CD4-positive, alpha-beta memory T cell (primary cell): Measurements from ENCODE around the gene CCDC170. TPM values are rescaled to one million over a fixed set of nuclear protein-coding genes. Genes with fewer than 3 reads are reported as not detected.
"Not testable (repeated sequence)": the region's sequence is repeated elsewhere in the genome, so short reads cannot be mapped to it uniquely, and the experiment has no call there.

Experiments used
- CTCF ChIA-PET: fragments of 350-600 bp; sonication (Branson Sonifier 250); formaldehyde crosslinking; loops from one replicate; lab custom pipeline; 2021; ENCODE audit warnings: inconsistent platforms; ENCODE audit not compliant: partially characterized antibody; lab: Charles Lee
- POLR2A ChIA-PET: fragments of 350-600 bp; sonication (Branson Sonifier 250); formaldehyde crosslinking; loops from one replicate; lab custom pipeline; 2021; ENCODE audit not compliant: partially characterized antibody; lab: Charles Lee
- DNase-seq, 5 donors: peaks; one replicate each; pipeline versions ENCODE4 v3.0.0 to v3.0.0-alpha.2; 2020 to 2022; ENCODE audit warnings: mixed read lengths in 1 of 5
- H3K27ac ChIP-seq: one replicate; pipeline ENCODE4 v1.7.0; 2013; ENCODE audit warnings: low read depth, low read length
- H3K27me3 ChIP-seq: 2 replicates; pipeline ENCODE4 v1.7.0; 2013; ENCODE audit warnings: mild to moderate bottlenecking, low read length, moderate library complexity; ENCODE audit not compliant: insufficient read depth
- H3K36me3 ChIP-seq: 2 replicates; pipeline ENCODE4 v1.7.0; 2013; ENCODE audit warnings: mild to moderate bottlenecking, low read length, moderate library complexity; ENCODE audit not compliant: insufficient read depth
- H3K4me1 ChIP-seq: 2 replicates; pipeline ENCODE4 v1.7.0; 2013; ENCODE audit warnings: mild to moderate bottlenecking, low read length, moderate library complexity; ENCODE audit not compliant: insufficient read depth
- H3K4me3 ChIP-seq, 2 donors: one replicate each; pipeline ENCODE4 v1.7.0; 2013; ENCODE audit warnings: low read length in 2 of 2, mild to moderate bottlenecking in 1 of 2
- H3K9me3 ChIP-seq, 2 donors: one replicate each; pipeline ENCODE4 v1.7.0; 2013; ENCODE audit warnings: low read length in 2 of 2, control low read depth in 1 of 2; ENCODE audit not compliant: control insufficient read depth in 1 of 2
- H3K27ac Mint-ChIP-seq, 7 donors: one replicate each; pipeline ENCODE4 v1.8.0; 2020 to 2021; ENCODE audit warnings: mixed read lengths in 7 of 7, mild to moderate bottlenecking in 6 of 7, inconsistent platforms in 3 of 7, moderate library complexity in 3 of 7
- H3K27me3 Mint-ChIP-seq, 2 donors: one replicate each; pipeline ENCODE4 v1.8.0; 2020 to 2021; ENCODE audit warnings: mixed read lengths in 2 of 2
- H3K36me3 Mint-ChIP-seq, 2 donors: one replicate each; pipeline ENCODE4 v1.8.0; 2020 to 2021; ENCODE audit warnings: mixed read lengths in 2 of 2, inconsistent platforms in 1 of 2, mild to moderate bottlenecking in 1 of 2
- H3K4me1 Mint-ChIP-seq, 4 donors: one replicate each; pipeline ENCODE4 v1.8.0; 2020 to 2021; ENCODE audit warnings: mixed read lengths in 4 of 4, mild to moderate bottlenecking in 1 of 4
- H3K4me3 Mint-ChIP-seq, 8 donors: one replicate each; pipeline ENCODE4 v1.8.0; 2020 to 2021; ENCODE audit warnings: mixed read lengths in 8 of 8, mild to moderate bottlenecking in 7 of 8, moderate library complexity in 6 of 8, inconsistent platforms in 3 of 8
- H3K9me3 Mint-ChIP-seq, 8 donors: one replicate each; pipeline ENCODE4 v1.8.0; 2020 to 2021; ENCODE audit warnings: mixed read lengths in 8 of 8, mild to moderate bottlenecking in 5 of 8, inconsistent platforms in 3 of 8, moderate library complexity in 1 of 8
- intact Hi-C: fragments of 100-400 bp; cut with micrococcal nuclease; formaldehyde crosslinking; loops from one replicate; pipeline ENCODE4 v1.15.1; 2023
- polyA plus RNA-seq, 2 donors: library from polyadenylated mRNA; unstranded; fragments of 300-500 nt; fragmentation: Illumina TruSeq; gene quantifications; one replicate each; pipeline ENCODE4 v1.2.3, GENCODE V29; 2021
- total RNA-seq, 2 experiments: library from RNA; stranded (reverse); gene quantifications; one replicate each; pipeline ENCODE4 v1.2.3, GENCODE V29; 2021

Gene CCDC170
- total and polyA plus RNA-seq, 4 experiments from 2014 or later = 0.11 to 0.23 TPM; not detected in 2

GRCh38 chr6:151544453-151544852 lies 50.6 kb downstream of the CCDC170 start:
- Mint-ChIP-seq H3K27me3 (peaks cover 6 to 9% of the 10 kb centered on the region in 2 donors), H3K4me1 (no peaks in the 10 kb centered on the region), H3K27ac (no peak overlapping the region), H3K36me3 (peaks cover 0 to 4% of the 10 kb centered on the region in 2 donors), H3K4me3 (no peak overlapping the region), H3K9me3 (peaks cover 5 to 18% (median 15%) of the 10 kb centered on the region in 8 donors)
- intact Hi-C loops = no loop called here
- no peak for DNase-seq
- CTCF ChIA-PET = no interaction called here
- no peak overlapping the region for H3K27ac ChIP-seq
- no peak overlapping the region for H3K4me3 ChIP-seq
- POLR2A ChIA-PET = no interaction called here
- H3K9me3 ChIP-seq = peaks cover 0 to 7% of the 10 kb centered on the region in 2 donors
- H3K36me3 ChIP-seq = no peaks in the 10 kb centered on the region
- H3K4me1 ChIP-seq = no peaks in the 10 kb centered on the region
- no peaks in the 10 kb centered on the region for H3K27me3 ChIP-seq

- H3K9me3 ChIP-seq, H3K27ac ChIP-seq, H3K36me3 Mint-ChIP-seq, H3K4me1 ChIP-seq, DNase-seq, H3K4me1 Mint-ChIP-seq, H3K4me3 ChIP-seq, intact Hi-C loops, H3K27ac Mint-ChIP-seq, H3K27me3 Mint-ChIP-seq, POLR2A ChIA-PET, H3K27me3 ChIP-seq, H3K4me3 Mint-ChIP-seq, H3K36me3 ChIP-seq, CTCF ChIA-PET: not testable (repeated sequence)
- H3K9me3 Mint-ChIP-seq = peaks cover 3 to 14% (median 11%) of the 10 kb centered on the region in 8 donors
Measured at GRCh38 chr6:151544884-151545283, 51.1 kb downstream of the CCDC170 start.

GRCh38 chr6:151546941-151547659 lies 53.3 kb downstream of the CCDC170 start:
- CTCF ChIA-PET = no interaction called here
- intact Hi-C loops = no loop called here
- POLR2A ChIA-PET = no interaction called here
- Mint-ChIP-seq H3K27me3 (peaks cover 6 to 9% of the 10 kb centered on the region in 2 donors), H3K36me3 (no peaks in the 10 kb centered on the region), H3K27ac (no peak overlapping the region), H3K4me1 (peaks cover 0 to 3% (median 0%) of the 10 kb centered on the region in 4 donors), H3K4me3 (no peak overlapping the region), H3K9me3 (peaks cover 5 to 13% (median 8%) of the 10 kb centered on the region in 8 donors)
- H3K4me3 ChIP-seq = no peak overlapping the region
- DNase-seq = no peak
- H3K36me3 ChIP-seq = no peaks in the 10 kb centered on the region
- no peak overlapping the region for H3K27ac ChIP-seq
- H3K4me1 ChIP-seq = no peaks in the 10 kb centered on the region
- no peaks in the 10 kb centered on the region for H3K27me3 ChIP-seq
- H3K9me3 ChIP-seq = no peaks in the 10 kb centered on the region

- no peak overlapping the region for H3K4me3 Mint-ChIP-seq
- H3K27me3 Mint-ChIP-seq = peaks cover 6 to 9% of the 10 kb centered on the region in 2 donors
- CTCF ChIA-PET = no interaction called here
- no peaks in the 10 kb centered on the region for H3K27me3 ChIP-seq
- H3K36me3 ChIP-seq = no peaks in the 10 kb centered on the region
- no peaks in the 10 kb centered on the region for H3K36me3 Mint-ChIP-seq
- peaks cover 5 to 13% (median 8%) of the 10 kb centered on the region in 8 donors for H3K9me3 Mint-ChIP-seq
- no peaks in the 10 kb centered on the region for H3K4me1 ChIP-seq
- no peak overlapping the region for H3K4me3 ChIP-seq
- no peak overlapping the region for H3K27ac Mint-ChIP-seq
- H3K27ac ChIP-seq = no peak overlapping the region
- DNase-seq = no peak
- H3K4me1 Mint-ChIP-seq = peaks cover 0 to 3% (median 0%) of the 10 kb centered on the region in 4 donors
- no peaks in the 10 kb centered on the region for H3K9me3 ChIP-seq
- POLR2A ChIA-PET = no interaction called here
- intact Hi-C loops = no loop called here
Measured at GRCh38 chr6:151548201-151548600, 54.4 kb downstream of the CCDC170 start.

GRCh38 chr6:151549790-151550189 lies 56.0 kb downstream of the CCDC170 start:
- DNase-seq = no peak
- Mint-ChIP-seq H3K36me3 (no peaks in the 10 kb centered on the region), H3K27ac (no peak overlapping the region), H3K27me3 (peaks cover 6 to 9% of the 10 kb centered on the region in 2 donors), H3K9me3 (peaks cover 5 to 13% (median 8%) of the 10 kb centered on the region in 8 donors), H3K4me3 (no peak overlapping the region), H3K4me1 (peaks cover 0 to 3% (median 0%) of the 10 kb centered on the region in 4 donors)
- Histone ChIP-seq H3K4me1 (no peaks in the 10 kb centered on the region), H3K4me3 (no peak overlapping the region), H3K9me3 (no peaks in the 10 kb centered on the region), H3K27me3 (no peaks in the 10 kb centered on the region), H3K36me3 (no peaks in the 10 kb centered on the region), H3K27ac (no peak overlapping the region)
- ChIA-PET POLR2A (no interaction called here), CTCF (no interaction called here)
- intact Hi-C loops = no loop called here

GRCh38 chr6:151550618-151551017 lies 56.8 kb downstream of the CCDC170 start:
- Histone ChIP-seq H3K9me3 (no peaks in the 10 kb centered on the region), H3K4me3 (no peak overlapping the region), H3K4me1 (no peaks in the 10 kb centered on the region)

GRCh38 chr6:151551223-151551857 lies 57.5 kb downstream of the CCDC170 start:
- Mint-ChIP-seq H3K27ac (no peak overlapping the region), H3K4me3 (no peak overlapping the region), H3K4me1 (peaks cover 0 to 3% (median 0%) of the 10 kb centered on the region in 4 donors), H3K9me3 (peaks cover 5 to 13% (median 8%) of the 10 kb centered on the region in 8 donors), H3K27me3 (peaks cover 4 to 7% of the 10 kb centered on the region in 2 donors), H3K36me3 (no peaks in the 10 kb centered on the region)
- H3K4me3 ChIP-seq = no peak overlapping the region
- POLR2A ChIA-PET = no interaction called here
- no peaks in the 10 kb centered on the region for H3K4me1 ChIP-seq
- H3K9me3 ChIP-seq = no peaks in the 10 kb centered on the region
- no peaks in the 10 kb centered on the region for H3K27me3 ChIP-seq
- DNase-seq = no peak
- CTCF ChIA-PET = no interaction called here
- no peaks in the 10 kb centered on the region for H3K36me3 ChIP-seq
- no peak overlapping the region for H3K27ac ChIP-seq
- intact Hi-C loops = no loop called here

More at GRCh38 chr6:151550618-151551017, 56.8 kb downstream of the CCDC170 start:
- Mint-ChIP-seq H3K36me3 (no peaks in the 10 kb centered on the region), H3K4me1 (peaks cover 0 to 3% (median 0%) of the 10 kb centered on the region in 4 donors), H3K9me3 (peaks cover 5 to 13% (median 8%) of the 10 kb centered on the region in 8 donors), H3K4me3 (no peak overlapping the region), H3K27ac (no peak overlapping the region), H3K27me3 (peaks cover 4 to 7% of the 10 kb centered on the region in 2 donors)
- ChIA-PET CTCF (no interaction called here), POLR2A (no interaction called here)
- DNase-seq = no peak
- Histone ChIP-seq H3K36me3 (no peaks in the 10 kb centered on the region), H3K27me3 (no peaks in the 10 kb centered on the region), H3K27ac (no peak overlapping the region)
- intact Hi-C loops = no loop called here
